C4-2B (cell line): ENCODE measurements around the gene HDAC4.

Experiments used
- CTCF ChIP-seq: fragments of 450-650 bp; conservative IDR thresholded peaks from 2 replicates; pipeline ENCODE4 v1.5.1; 2017; ENCODE audit warnings: mild to moderate bottlenecking
- ZFX ChIP-seq: fragments of 450-650 bp; IDR thresholded peaks from 2 replicates; pipeline ENCODE4 v1.6.1; 2017

DNA sequence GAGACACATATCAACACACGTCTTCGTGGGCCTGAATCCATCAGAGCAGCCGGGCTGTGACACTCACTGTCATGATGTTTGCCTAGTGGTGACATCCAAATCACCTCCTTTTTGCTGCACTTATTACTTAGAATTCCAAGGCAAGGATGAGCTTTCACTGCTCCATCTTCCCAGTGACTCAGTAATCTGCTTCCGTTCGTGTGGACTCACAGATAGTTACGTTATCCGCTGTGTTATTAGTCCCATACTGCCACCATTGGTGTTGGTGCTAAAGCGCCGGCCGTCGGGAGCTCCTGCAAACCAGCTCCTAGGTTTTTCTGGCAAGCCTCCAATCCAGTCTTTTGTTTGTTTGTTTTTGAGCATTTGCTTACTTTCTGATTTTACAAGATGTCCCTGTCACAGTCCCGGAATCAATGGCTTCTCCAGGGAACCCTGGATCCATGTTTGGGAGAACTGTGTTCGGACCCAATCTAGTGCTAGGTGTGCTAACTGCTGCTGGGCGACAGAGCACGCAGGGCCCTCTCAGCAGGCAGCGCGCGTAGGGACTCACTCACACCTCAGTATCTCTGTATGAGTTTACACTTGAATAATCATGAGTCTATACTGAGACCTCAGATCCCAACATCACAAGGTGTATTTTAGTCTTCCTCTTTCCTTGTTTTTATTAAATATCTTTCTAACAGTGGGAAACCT, 42.6 kb downstream of the HDAC4 start:
- peak; percentile 32; the same call in 1 of the 2 replicates for TF ChIP-seq CTCF
- no peak for TF ChIP-seq ZFX
